Upper lobe of right lung (tissue), 1 donor: ENCODE measurements around the gene NFKBIZ. TPM values are rescaled to one million over a fixed set of nuclear protein-coding genes. Genes with fewer than 3 reads are reported as not detected.
"Not testable (repeated sequence)": the region's sequence is repeated elsewhere in the genome, so short reads cannot be mapped to it uniquely, and the experiment has no call there.

ENCODE experiments used
- ATAC-seq: fragments of 200-7000 bp; cut with Tn5 transposase; one replicate; pipeline ENCODE4 v1.9.1; 2020; ENCODE audit warnings: mild to moderate bottlenecking, moderate library complexity
- DNase-seq: peaks from one replicate; pipeline ENCODE4 v3.0.0-alpha.2; 2020
- H3K27ac ChIP-seq: fragments of 200-600 bp; one replicate; pipeline ENCODE4 v1.8.0; 2022
- H3K27me3 ChIP-seq: fragments of 200-600 bp; one replicate; pipeline ENCODE4 v1.8.0; 2022; ENCODE audit warnings: mild to moderate bottlenecking
- H3K36me3 ChIP-seq: fragments of 200-600 bp; one replicate; pipeline ENCODE4 v1.8.0; 2022
- H3K4me1 ChIP-seq: fragments of 200-600 bp; one replicate; pipeline ENCODE4 v1.8.0; 2022
- H3K4me3 ChIP-seq: fragments of 200-600 bp; one replicate; pipeline ENCODE4 v1.8.0; 2022; ENCODE audit warnings: mild to moderate bottlenecking
- H3K9me3 ChIP-seq: fragments of 200-600 bp; one replicate; pipeline ENCODE4 v1.8.0; 2022
- CTCF ChIP-seq: fragments of 200-600 bp; IDR thresholded peaks from one replicate; pipeline ENCODE4 v1.8.0; 2022; ENCODE audit warnings: antibody characterized with exemption
- intact Hi-C: fragments of 100-400 bp; cut with DNase I; formaldehyde crosslinking; loops from one replicate; pipeline ENCODE4 v1.11.0; 2022
- total RNA-seq: library from RNA; stranded (reverse); fragmentation: NEBNext Ultra II Directional; extraction: Animal tissue kit (Norgen Biotek cat#: 25700); gene quantifications from one replicate; pipeline ENCODE4 v1.2.1, GENCODE V29; 2021
- donor health status: DM: no; HTN: yes; CAD: no; lungs with severe emphysema.

Gene NFKBIZ
- total RNA-seq, 1 donor from 2014 or later = 87.7 TPM

- H3K4me3 ChIP-seq = no peak overlapping the region
- ATAC-seq (peak; percentile 49), DNase-seq (no peak)
- no peaks in the 10 kb centered on the region for H3K9me3 ChIP-seq
- H3K27ac ChIP-seq = no peak overlapping the region
- no peak for TF ChIP-seq CTCF
- intact Hi-C loops = no loop called here
- H3K27me3 ChIP-seq = no peaks in the 10 kb centered on the region
- no peaks in the 10 kb centered on the region for H3K36me3 ChIP-seq
- H3K4me1 ChIP-seq = no peaks in the 10 kb centered on the region
Observed at GRCh38 chr3:101873619-101874018, 24.3 kb downstream of the NFKBIZ start.

GRCh38 chr3:101876142-101876541 is 26.8 kb downstream of the NFKBIZ start:
- intact Hi-C loops = no loop called here
- ATAC-seq (peak; percentile 25), DNase-seq (no peak)

GRCh38 chr3:101878589-101878988 is 29.3 kb downstream of the NFKBIZ start:
- intact Hi-C loops = no loop called here
- no peaks in the 10 kb centered on the region for H3K4me1 ChIP-seq
- no peak overlapping the region for H3K27ac ChIP-seq
- H3K36me3 ChIP-seq = no peaks in the 10 kb centered on the region
- ATAC-seq = no peak
- no peak for TF ChIP-seq CTCF
- no peaks in the 10 kb centered on the region for H3K9me3 ChIP-seq
- H3K27me3 ChIP-seq = no peaks in the 10 kb centered on the region
- H3K4me3 ChIP-seq = no peak overlapping the region
- DNase-seq = no peak

More at GRCh38 chr3:101876142-101876541, 26.8 kb downstream of the NFKBIZ start:
- Histone ChIP-seq H3K27ac (no peak overlapping the region), H3K9me3 (no peaks in the 10 kb centered on the region), H3K36me3 (no peaks in the 10 kb centered on the region), H3K4me1 (no peaks in the 10 kb centered on the region), H3K4me3 (no peak overlapping the region), H3K27me3 (no peaks in the 10 kb centered on the region)
- TF ChIP-seq CTCF = no peak

- H3K4me3 ChIP-seq = no peak overlapping the region
- no peaks in the 10 kb centered on the region for H3K36me3 ChIP-seq
- ATAC-seq (no peak), DNase-seq (no peak)
- intact Hi-C loops = no loop called here
- no peak for TF ChIP-seq CTCF
- H3K27ac ChIP-seq = no peak overlapping the region
- H3K9me3 ChIP-seq = no peaks in the 10 kb centered on the region
- H3K4me1 ChIP-seq = no peaks in the 10 kb centered on the region
- no peaks in the 10 kb centered on the region for H3K27me3 ChIP-seq
Observed at GRCh38 chr3:101879102-101879501, 29.8 kb downstream of the NFKBIZ start.

- intact Hi-C loops = no loop called here
- no peaks in the 10 kb centered on the region for H3K36me3 ChIP-seq
- DNase-seq (no peak), ATAC-seq (peak; percentile 41)
- TF ChIP-seq CTCF = no peak
- no peaks in the 10 kb centered on the region for H3K9me3 ChIP-seq
- no peak overlapping the region for H3K4me3 ChIP-seq
- no peak overlapping the region for H3K27ac ChIP-seq
- no peaks in the 10 kb centered on the region for H3K4me1 ChIP-seq
- no peaks in the 10 kb centered on the region for H3K27me3 ChIP-seq
Observed at GRCh38 chr3:101879623-101880284, 30.4 kb downstream of the NFKBIZ start.

- DNase-seq = no peak
- no peak for TF ChIP-seq CTCF
- no peaks in the 10 kb centered on the region for H3K4me1 ChIP-seq
- H3K4me3 ChIP-seq = no peak overlapping the region
- no peaks in the 10 kb centered on the region for H3K9me3 ChIP-seq
- no peak for ATAC-seq
- H3K27me3 ChIP-seq = no peaks in the 10 kb centered on the region
- H3K27ac ChIP-seq = no peak overlapping the region
- intact Hi-C loops = loop anchor here (5.0 kb wide), 1 partner anchor 68 kb away; no protein-coding TSS in a partner anchor
- H3K36me3 ChIP-seq = no peaks in the 10 kb centered on the region
Observed at GRCh38 chr3:101884776-101885175, 35.5 kb downstream of the NFKBIZ start.

- DNase-seq, H3K4me1 ChIP-seq, H3K36me3 ChIP-seq, H3K4me3 ChIP-seq, ATAC-seq, H3K27ac ChIP-seq, H3K27me3 ChIP-seq, H3K9me3 ChIP-seq: not testable (repeated sequence)
- intact Hi-C loops = loop anchor here (5.0 kb wide), 1 partner anchor 67 kb away; no protein-coding TSS in a partner anchor
Observed at GRCh38 chr3:101885584-101885983, 36.3 kb downstream of the NFKBIZ start.
